ENCODE data around the gene HOXD3. TPM values are rescaled to one million over a fixed set of nuclear protein-coding genes. Genes with fewer than 3 reads are reported as not detected.
A peak's percentile ranks its signal among the peaks of the same experiment; 100 is the strongest.

Gene HOXD3
- total RNA-seq, 2 experiments from 2014 or later, result not detected

- H3K36me3 Mint-ChIP-seq, result peaks cover 3% of the 10 kb centered on the region
- DNase-seq, result no peak
- no peaks in the 10 kb centered on the region for H3K9me3 Mint-ChIP-seq
- H3K4me3 Mint-ChIP-seq, result no peak overlapping the region
- CTCF ChIA-PET, result interaction anchor here (1.3 kb wide), 1 partner anchor 515 kb away, joined by 4 read pairs; no protein-coding TSS in a partner anchor
- intact Hi-C loops (cut with micrococcal nuclease), result no loop called here
- peaks cover 82% of the 10 kb centered on the region for H3K27me3 Mint-ChIP-seq
- H3K4me1 Mint-ChIP-seq (ENCODE audit: low read depth), result peaks cover 17% of the 10 kb centered on the region
- POLR2A ChIA-PET, result no interaction called here
- H3K27ac Mint-ChIP-seq, result no peak overlapping the region
These were observed 33.5 kb upstream of the HOXD3 start for GRCh38 chr2:176123411-176124109.

GRCh38 chr2:176124110-176124946 is 32.8 kb upstream of the HOXD3 start:
- Mint-ChIP-seq H3K9me3 (no peaks in the 10 kb centered on the region), H3K4me1 (ENCODE audit: low read depth) (peaks cover 18% of the 10 kb centered on the region), H3K27ac (no peak overlapping the region), H3K36me3 (peaks cover 1% of the 10 kb centered on the region), H3K4me3 (no peak overlapping the region), H3K27me3 (peaks cover 84% of the 10 kb centered on the region)
- no peak for DNase-seq
- CTCF ChIA-PET, result interaction anchor here (4.0 kb wide), 1 partner anchor 527 kb away, joined by 62 read pairs; no protein-coding TSS in a partner anchor
- intact Hi-C loops (cut with micrococcal nuclease), result no loop called here
- POLR2A ChIA-PET, result no interaction called here

- Mint-ChIP-seq H3K27me3 (peaks cover 77% of the 10 kb centered on the region), H3K4me1 (ENCODE audit: low read depth) (peaks cover 18% of the 10 kb centered on the region), H3K36me3 (peaks cover 1% of the 10 kb centered on the region), H3K27ac (no peak overlapping the region), H3K9me3 (no peaks in the 10 kb centered on the region), H3K4me3 (no peak overlapping the region)
- intact Hi-C loops (cut with micrococcal nuclease), result loop anchor here (5.0 kb wide), 1 partner anchor 47 kb away; no protein-coding TSS in a partner anchor
- DNase-seq, result no peak
- ChIA-PET POLR2A (no interaction called here), CTCF (interaction anchor here (2.0 to 4.9 kb wide), 6 partner anchors 28 to 1036 kb away, joined by 9 to 149 read pairs (median 34); no protein-coding TSS in a partner anchor)
These were observed 31.9 kb upstream of the HOXD3 start for GRCh38 chr2:176124947-176125771.

- no peaks in the 10 kb centered on the region for H3K9me3 Mint-ChIP-seq
- peaks cover 1% of the 10 kb centered on the region for H3K36me3 Mint-ChIP-seq
- DNase-seq, result no peak
- H3K27me3 Mint-ChIP-seq, result peaks cover 74% of the 10 kb centered on the region
- POLR2A ChIA-PET, result no interaction called here
- intact Hi-C loops (cut with micrococcal nuclease), result loop anchor here (2.0 to 5.0 kb wide), 4 partner anchors 47 to 689 kb away; no protein-coding TSS in a partner anchor
- H3K27ac Mint-ChIP-seq, result no peak overlapping the region
- H3K4me3 Mint-ChIP-seq, result no peak overlapping the region
- peaks cover 20% of the 10 kb centered on the region for H3K4me1 Mint-ChIP-seq (ENCODE audit: low read depth)
- CTCF ChIA-PET, result interaction anchor here (2.0 to 4.9 kb wide), 6 partner anchors 29 to 1036 kb away, joined by 9 to 149 read pairs (median 34); no protein-coding TSS in a partner anchor
These were observed 31.4 kb upstream of the HOXD3 start for GRCh38 chr2:176125772-176126054.

GRCh38 chr2:176126929-176127773 is 30.0 kb upstream of the HOXD3 start:
- peak; percentile 67 for DNase-seq
- CTCF ChIA-PET, result interaction anchor here (0.6 to 4.9 kb wide), 46 partner anchors 10 to 1635 kb away, joined by 3 to 149 read pairs (median 4); no protein-coding TSS in a partner anchor

GRCh38 chr2:176127774-176128072 is 29.4 kb upstream of the HOXD3 start:
- Mint-ChIP-seq H3K4me3 (no peak overlapping the region), H3K27ac (no peak overlapping the region), H3K27me3 (peaks cover 76% of the 10 kb centered on the region), H3K9me3 (no peaks in the 10 kb centered on the region), H3K36me3 (peaks cover 3% of the 10 kb centered on the region), H3K4me1 (ENCODE audit: low read depth) (peaks cover 30% of the 10 kb centered on the region)
- intact Hi-C loops (cut with micrococcal nuclease), result loop anchor here (1.0 to 5.0 kb wide), 7 partner anchors 45 to 1020 kb away; no protein-coding TSS in a partner anchor
- ChIA-PET POLR2A (no interaction called here), CTCF (interaction anchor here (0.6 to 4.9 kb wide), 27 partner anchors 9 to 1528 kb away, joined by 3 to 149 read pairs (median 6); no protein-coding TSS in a partner anchor)
- DNase-seq, result no peak

More at GRCh38 chr2:176126929-176127773, 30.0 kb upstream of the HOXD3 start:
- POLR2A ChIA-PET, result no interaction called here
- no peak overlapping the region for H3K4me3 Mint-ChIP-seq
- H3K27ac Mint-ChIP-seq, result no peak overlapping the region
- intact Hi-C loops (cut with micrococcal nuclease), result loop anchor here (1.0 to 5.0 kb wide), 7 partner anchors 45 to 1020 kb away; no protein-coding TSS in a partner anchor
- H3K36me3 Mint-ChIP-seq, result peaks cover 3% of the 10 kb centered on the region
- peaks cover 28% of the 10 kb centered on the region for H3K4me1 Mint-ChIP-seq (ENCODE audit: low read depth)
- no peaks in the 10 kb centered on the region for H3K9me3 Mint-ChIP-seq
- peaks cover 74% of the 10 kb centered on the region for H3K27me3 Mint-ChIP-seq

- peaks cover 3% of the 10 kb centered on the region for H3K36me3 Mint-ChIP-seq
These were observed 28.7 kb upstream of the HOXD3 start for GRCh38 chr2:176128172-176128981.

GRCh38 chr2:176128982-176129796 is 27.9 kb upstream of the HOXD3 start, which contains the start of gene HOXD8:
Gene HOXD8, plus strand, starts transcription at chr2:176129705. Its CDS starts 662 bp downstream, at chr2:176130367.
- intact Hi-C loops (cut with micrococcal nuclease), result loop anchor here (5.0 kb wide), 1 partner anchor 43 kb away; no protein-coding TSS in a partner anchor
- CTCF ChIA-PET, result interaction anchor here (2.8 to 4.9 kb wide), 3 partner anchors 325 to 525 kb away, joined by 16 to 149 read pairs (median 26); no protein-coding TSS in a partner anchor
- H3K9me3 Mint-ChIP-seq, result no peaks in the 10 kb centered on the region

More at GRCh38 chr2:176128172-176128981, 28.7 kb upstream of the HOXD3 start:
- CTCF ChIA-PET, result interaction anchor here (0.5 to 4.9 kb wide), 15 partner anchors 11 to 1527 kb away, joined by 3 to 149 read pairs (median 7); no protein-coding TSS in a partner anchor
- Mint-ChIP-seq H3K4me1 (ENCODE audit: low read depth) (peaks cover 30% of the 10 kb centered on the region), H3K9me3 (no peaks in the 10 kb centered on the region), H3K27ac (peak overlapping the region; percentile 75), H3K27me3 (peaks cover 80% of the 10 kb centered on the region), H3K4me3 (peak overlapping the region; percentile 43)
- intact Hi-C loops (cut with micrococcal nuclease), result loop anchor here (5.0 kb wide), 1 partner anchor 44 kb away; no protein-coding TSS in a partner anchor
- POLR2A ChIA-PET, result no interaction called here
- no peak for DNase-seq

GRCh38 chr2:176129813-176130146 is 27.3 kb upstream of the HOXD3 start:
- H3K36me3 Mint-ChIP-seq, result peaks cover 3% of the 10 kb centered on the region
- ChIA-PET CTCF (interaction anchor here (2.1 to 4.9 kb wide), 4 partner anchors 19 to 523 kb away, joined by 11 to 149 read pairs (median 16); no protein-coding TSS in a partner anchor), POLR2A (no interaction called here)
- H3K27me3 Mint-ChIP-seq, result peaks cover 79% of the 10 kb centered on the region
- DNase-seq, result no peak
- H3K4me3 Mint-ChIP-seq, result no peak overlapping the region
- no peaks in the 10 kb centered on the region for H3K9me3 Mint-ChIP-seq
- peaks cover 25% of the 10 kb centered on the region for H3K4me1 Mint-ChIP-seq (ENCODE audit: low read depth)
- no peak overlapping the region for H3K27ac Mint-ChIP-seq
- intact Hi-C loops (cut with micrococcal nuclease), result loop anchor here (5.0 to 10.0 kb wide), 2 partner anchors 43 to 1795 kb away; partner anchors contain the start of gene SP9

More at GRCh38 chr2:176128982-176129796, 27.9 kb upstream of the HOXD3 start, which contains the start of gene HOXD8:
- Mint-ChIP-seq H3K4me1 (ENCODE audit: low read depth) (peaks cover 25% of the 10 kb centered on the region), H3K27me3 (peaks cover 80% of the 10 kb centered on the region), H3K36me3 (peaks cover 3% of the 10 kb centered on the region), H3K27ac (peak within 1 kb of the TSS; percentile 54), H3K4me3 (peak within 1 kb of the TSS; percentile 43)
- DNase-seq, result no peak
- POLR2A ChIA-PET, result no interaction called here
